Measurements from ENCODE around the gene ADRA2A.

Gene ADRA2A

DNA sequence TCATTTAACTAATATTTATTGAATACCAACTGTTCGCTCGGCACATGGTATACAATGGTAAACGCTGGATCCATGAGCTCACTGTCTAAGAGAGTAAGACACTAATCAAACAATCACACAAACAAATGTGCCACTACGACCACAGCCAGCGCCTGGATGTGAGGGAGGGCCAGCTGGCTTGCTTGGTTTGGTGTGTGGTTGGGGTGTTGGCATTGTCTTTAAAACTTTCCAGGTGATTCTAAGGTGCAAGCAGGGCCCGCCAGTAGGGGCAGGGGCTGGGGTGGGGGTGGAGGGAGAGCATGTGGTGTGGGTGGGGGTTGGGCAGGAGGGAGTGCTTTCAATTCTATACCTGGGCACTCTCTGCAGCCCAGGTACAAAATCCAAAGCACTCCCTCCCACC lies 31.6 kb downstream of the ADRA2A start:
- TF ChIP-seq, protein P1, sequence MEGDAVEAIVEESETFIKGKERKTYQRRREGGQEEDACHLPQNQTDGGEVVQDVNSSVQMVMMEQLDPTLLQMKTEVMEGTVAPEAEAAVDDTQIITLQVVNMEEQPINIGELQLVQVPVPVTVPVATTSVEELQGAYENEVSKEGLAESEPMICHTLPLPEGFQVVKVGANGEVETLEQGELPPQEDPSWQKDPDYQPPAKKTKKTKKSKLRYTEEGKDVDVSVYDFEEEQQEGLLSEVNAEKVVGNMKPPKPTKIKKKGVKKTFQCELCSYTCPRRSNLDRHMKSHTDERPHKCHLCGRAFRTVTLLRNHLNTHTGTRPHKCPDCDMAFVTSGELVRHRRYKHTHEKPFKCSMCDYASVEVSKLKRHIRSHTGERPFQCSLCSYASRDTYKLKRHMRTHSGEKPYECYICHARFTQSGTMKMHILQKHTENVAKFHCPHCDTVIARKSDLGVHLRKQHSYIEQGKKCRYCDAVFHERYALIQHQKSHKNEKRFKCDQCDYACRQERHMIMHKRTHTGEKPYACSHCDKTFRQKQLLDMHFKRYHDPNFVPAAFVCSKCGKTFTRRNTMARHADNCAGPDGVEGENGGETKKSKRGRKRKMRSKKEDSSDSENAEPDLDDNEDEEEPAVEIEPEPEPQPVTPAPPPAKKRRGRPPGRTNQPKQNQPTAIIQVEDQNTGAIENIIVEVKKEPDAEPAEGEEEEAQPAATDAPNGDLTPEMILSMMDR (IDR thresholded peaks at IDR 0.05; ENCODE audit: control insufficient read depth, extremely low read depth, insufficient read depth) = no peak
- DNase-seq (ENCODE audit: low read depth) = no peak
- no peak overlapping the region for H3K4me3 ChIP-seq (ENCODE audit: low read depth, low read length)

DNA sequence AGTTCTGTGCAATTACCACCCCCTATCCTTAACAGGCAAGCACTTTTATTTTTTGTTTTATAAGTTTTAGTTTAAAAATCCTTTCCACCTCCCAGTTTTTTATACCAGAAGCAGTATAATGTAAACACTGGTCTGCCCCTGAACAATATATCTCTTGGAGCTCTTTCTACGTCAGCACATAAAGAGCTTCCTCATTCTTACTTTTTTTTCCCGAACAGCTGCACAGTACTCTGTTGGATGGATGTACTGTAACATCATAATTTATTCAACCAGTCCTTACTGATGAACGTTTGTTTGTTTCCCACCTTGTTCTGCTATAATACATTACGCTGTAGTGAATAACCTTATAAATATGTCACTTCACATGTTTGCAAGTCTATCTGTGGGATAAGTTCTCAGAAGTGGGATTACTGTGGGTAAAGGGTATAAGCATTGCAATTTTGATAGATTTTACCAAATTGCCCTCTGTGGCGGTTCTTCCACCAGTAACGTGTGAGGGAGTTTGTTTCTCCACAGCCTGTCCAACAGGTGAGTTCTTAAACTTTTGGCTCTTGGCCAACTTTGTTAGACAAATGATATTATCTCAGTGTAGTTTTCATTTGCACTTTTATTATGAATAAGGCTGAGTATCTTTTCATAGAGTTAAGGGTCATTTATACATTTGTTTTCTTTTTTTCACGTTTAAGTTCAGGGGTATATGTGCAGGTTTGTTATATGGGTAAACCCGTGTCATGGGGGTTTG lies 32.8 kb downstream of the ADRA2A start:
- H3K4me3 ChIP-seq (ENCODE audit: low read depth, low read length) = no peak overlapping the region
- peak; percentile 19 for DNase-seq (ENCODE audit: low read depth)
- TF ChIP-seq, protein P1 (IDR thresholded peaks at IDR 0.05; ENCODE audit: control insufficient read depth, extremely low read depth, insufficient read depth) = no peak

DNA sequence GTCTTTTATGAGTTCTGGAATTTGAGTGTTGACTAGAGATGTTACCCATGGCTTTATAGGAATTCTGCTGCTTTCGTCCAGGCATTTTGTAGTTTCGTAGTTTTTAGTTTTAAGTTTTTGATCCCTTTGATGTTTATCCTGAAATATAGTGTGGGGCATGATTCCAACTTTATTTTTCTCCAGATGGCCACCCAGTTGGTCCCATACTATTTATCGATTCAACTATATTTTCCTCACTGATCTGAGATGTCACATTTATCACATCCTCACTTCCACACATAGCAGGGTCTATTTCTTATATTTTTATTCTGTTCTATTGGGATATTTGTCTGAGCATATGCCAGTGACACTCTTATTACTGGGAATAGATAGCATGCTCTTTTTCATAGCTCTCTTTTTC lies 33.9 kb downstream of the ADRA2A start:
- no peak for DNase-seq (ENCODE audit: low read depth)
- H3K4me3 ChIP-seq (ENCODE audit: low read depth, low read length) = no peak overlapping the region
- TF ChIP-seq, protein P1 (IDR thresholded peaks at IDR 0.05; ENCODE audit: control insufficient read depth, extremely low read depth, insufficient read depth) = no peak

DNA sequence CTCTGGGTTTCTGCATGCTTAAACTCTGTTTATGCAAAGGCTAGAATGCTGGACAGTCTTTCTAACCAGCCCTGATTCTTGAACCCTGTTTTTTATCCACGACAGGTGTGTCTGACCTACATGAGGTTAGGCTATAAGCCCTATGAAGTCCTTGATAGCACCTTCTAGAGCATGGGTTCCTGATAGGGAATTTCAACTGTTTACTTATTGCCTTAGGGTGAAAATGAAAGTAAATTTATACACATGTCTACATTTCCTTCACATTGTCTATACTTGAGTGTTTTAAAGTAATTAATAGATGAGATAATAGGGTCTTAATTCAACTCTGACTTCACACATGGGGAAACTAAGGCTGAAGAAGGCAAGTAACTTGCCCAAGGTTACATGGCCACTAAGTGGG lies 35.5 kb downstream of the ADRA2A start:
- TF ChIP-seq, protein P1 (IDR thresholded peaks at IDR 0.05; ENCODE audit: control insufficient read depth, extremely low read depth, insufficient read depth) = no peak
- H3K4me3 ChIP-seq (ENCODE audit: low read depth, low read length) = no peak overlapping the region
- DNase-seq (ENCODE audit: low read depth) = no peak

DNA sequence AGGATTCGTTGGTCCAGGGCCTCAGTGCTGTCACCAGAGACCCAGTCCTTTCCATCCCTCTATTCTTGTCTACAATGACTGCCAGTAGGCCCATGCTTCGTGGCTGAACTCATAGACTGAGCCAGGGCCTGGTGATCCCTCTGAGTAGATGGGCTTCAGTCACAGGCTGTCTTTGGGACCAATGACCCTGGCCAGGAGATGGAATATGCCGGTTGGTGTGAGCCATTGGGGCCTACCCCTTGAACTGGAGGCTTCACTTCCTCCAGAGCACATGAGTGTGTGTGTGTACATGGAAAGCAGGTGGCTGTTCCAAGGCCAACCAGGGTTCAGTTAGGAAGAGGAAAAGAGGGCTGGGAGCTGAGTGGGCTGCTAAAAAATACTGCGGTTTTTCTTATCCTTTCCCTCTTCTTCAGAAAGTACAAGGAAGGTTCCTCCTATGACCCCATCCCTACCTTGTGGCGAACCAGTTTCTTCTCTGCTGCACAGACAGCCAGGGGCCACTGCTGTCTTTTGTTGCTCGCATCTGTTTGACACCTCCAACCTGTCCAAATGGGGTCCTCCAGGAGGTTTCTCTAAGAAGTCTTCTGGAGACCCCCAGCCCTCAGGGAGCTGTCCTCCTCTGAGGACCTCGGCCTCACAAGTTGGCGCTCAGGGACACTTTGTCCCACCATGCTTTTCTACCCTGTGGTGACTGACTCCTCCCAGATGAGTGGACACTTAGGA lies 36.6 kb downstream of the ADRA2A start:
- no peak for DNase-seq (ENCODE audit: low read depth)
- TF ChIP-seq, protein P1 (IDR thresholded peaks at IDR 0.05; ENCODE audit: control insufficient read depth, extremely low read depth, insufficient read depth) = no peak
- H3K4me3 ChIP-seq (ENCODE audit: low read depth, low read length) = no peak overlapping the region

DNA sequence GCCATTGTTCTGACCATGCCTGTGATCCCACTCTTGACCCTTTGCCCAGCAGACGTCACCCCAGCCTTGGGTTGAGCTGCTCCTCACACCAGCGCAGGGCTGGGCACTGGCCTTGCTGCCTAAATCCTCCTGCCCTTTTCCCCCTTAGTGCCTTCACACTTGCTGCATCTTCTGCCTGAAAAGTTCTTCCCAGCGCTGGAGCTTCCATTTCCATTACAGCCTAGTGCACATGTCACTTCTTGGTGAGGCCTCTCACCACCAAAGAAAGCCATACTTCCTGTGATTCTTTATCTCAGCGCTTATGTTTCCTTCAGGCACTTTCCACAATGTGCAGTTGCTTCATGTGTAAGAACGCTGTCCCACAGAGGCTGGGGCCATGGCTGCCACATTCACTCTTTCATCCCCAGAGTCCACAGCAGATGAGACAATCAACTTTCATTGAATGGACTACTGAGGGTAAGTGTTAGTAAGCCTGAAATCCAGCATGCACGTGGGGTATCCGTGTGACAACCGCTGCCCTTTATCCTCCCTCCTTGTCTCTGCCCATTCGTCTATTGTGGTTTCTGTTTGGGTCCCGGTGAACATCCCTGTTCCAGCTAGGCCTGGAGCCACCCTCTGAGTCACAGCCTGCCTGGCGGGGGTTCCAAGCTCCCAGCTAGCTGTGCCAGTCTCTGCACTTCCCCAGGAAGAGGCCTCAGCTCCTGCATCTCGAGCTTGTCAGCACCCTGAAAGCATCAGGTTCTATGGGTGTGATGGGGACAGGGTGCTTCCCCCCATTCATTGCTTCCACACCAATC lies 37.3 kb downstream of the ADRA2A start:
- no peak for DNase-seq (ENCODE audit: low read depth)
- TF ChIP-seq, protein P1 (IDR thresholded peaks at IDR 0.05; ENCODE audit: control insufficient read depth, extremely low read depth, insufficient read depth) = no peak
- H3K4me3 ChIP-seq (ENCODE audit: low read depth, low read length) = no peak overlapping the region
